Body of pancreas (tissue), 4 donors: ENCODE measurements around the gene HOXD10. TPM values are rescaled to one million over a fixed set of nuclear protein-coding genes. Genes with fewer than 3 reads are reported as not detected.

Source experiments
- ATAC-seq: fragments of 150-250 bp; one replicate; pipeline ENCODE4 v1.9.1; 2016
- DNase-seq, 4 donors: peaks; one replicate each; pipeline ENCODE4 v3.0.0-alpha.2; 2019
- H3K27ac ChIP-seq, 4 donors: fragments of 200-600 bp; sonication (generic); 1 replicate in 3 of 4; 2 replicates in 1 of 4; pipeline versions ENCODE4 v1.5.1 to v1.6.1; 2016 to 2019; ENCODE audit warnings: mild to moderate bottlenecking in 1 of 4, mixed read lengths in 1 of 4, moderate library complexity in 1 of 4
- H3K27me3 ChIP-seq, 2 donors: fragments of 200-600 bp; sonication (generic); one replicate each; pipeline ENCODE4 v1.6.0; 2016; ENCODE audit warnings: mild to moderate bottlenecking in 1 of 2
- H3K36me3 ChIP-seq, 2 donors: fragments of 200-600 bp; sonication (generic); replicated peaks in 1 of 2; 2 replicates each; pipeline ENCODE4 v1.5.1; 2016; ENCODE audit warnings: low read depth in 2 of 2; ENCODE audit not compliant: insufficient read depth in 1 of 2
- H3K4me1 ChIP-seq: fragments of 200-600 bp; sonication (generic); one replicate; pipeline ENCODE4 v1.6.0; 2016
- H3K4me3 ChIP-seq, 2 donors: fragments of 200-600 bp; sonication (generic); 1 replicate in 1 of 2; 2 replicates in 1 of 2; pipeline ENCODE4 v1.5.1; 2016 to 2019
- H3K9me3 ChIP-seq, 3 donors: fragments of 200-600 bp; sonication (generic); 1 replicate in 2 of 3; 2 replicates in 1 of 3; pipeline ENCODE4 v1.5.1; 2016
- POLR2A ChIP-seq, 3 donors: fragments of 450-650 bp; IDR thresholded peaks; one replicate each; pipeline ENCODE4 v1.6.1; 2016; ENCODE audit warnings: antibody characterized with exemption in 3 of 3, mild to moderate bottlenecking in 2 of 3
- WGBS, 2 donors: methylation state at CpG; one replicate each; pipeline ENCODE4 v1.1.5; 2017; 5-methylcytosine and 5-hydroxymethylcytosine counted together
- intact Hi-C: fragments of 100-400 bp; cut with DNase I; formaldehyde crosslinking; loops from one replicate; pipeline ENCODE4 v1.15.1; 2023
- total RNA-seq, 2 donors: library from RNA; depleted of rRNA; stranded (reverse); fragments of >200 nt; gene quantifications; one replicate each; pipeline ENCODE4 v1.1.0, GENCODE V29; 2016
- TF ChIP-seq, protein P1 (sequence below), 7 experiments: fragments of 450-650 bp in 4 of 7; fragments of 200-600 bp in 3 of 7; sonication (generic) in 3 of 7; IDR thresholded peaks; one replicate each; pipeline ENCODE4 v1.5.1; 2016 to 2019; ENCODE audit warnings: antibody characterized with exemption in 7 of 7

HOXD10 gene
- under 1 TPM in 1 of 2 donors, not detected in 1; 0.26 TPM for total RNA-seq

DNA sequence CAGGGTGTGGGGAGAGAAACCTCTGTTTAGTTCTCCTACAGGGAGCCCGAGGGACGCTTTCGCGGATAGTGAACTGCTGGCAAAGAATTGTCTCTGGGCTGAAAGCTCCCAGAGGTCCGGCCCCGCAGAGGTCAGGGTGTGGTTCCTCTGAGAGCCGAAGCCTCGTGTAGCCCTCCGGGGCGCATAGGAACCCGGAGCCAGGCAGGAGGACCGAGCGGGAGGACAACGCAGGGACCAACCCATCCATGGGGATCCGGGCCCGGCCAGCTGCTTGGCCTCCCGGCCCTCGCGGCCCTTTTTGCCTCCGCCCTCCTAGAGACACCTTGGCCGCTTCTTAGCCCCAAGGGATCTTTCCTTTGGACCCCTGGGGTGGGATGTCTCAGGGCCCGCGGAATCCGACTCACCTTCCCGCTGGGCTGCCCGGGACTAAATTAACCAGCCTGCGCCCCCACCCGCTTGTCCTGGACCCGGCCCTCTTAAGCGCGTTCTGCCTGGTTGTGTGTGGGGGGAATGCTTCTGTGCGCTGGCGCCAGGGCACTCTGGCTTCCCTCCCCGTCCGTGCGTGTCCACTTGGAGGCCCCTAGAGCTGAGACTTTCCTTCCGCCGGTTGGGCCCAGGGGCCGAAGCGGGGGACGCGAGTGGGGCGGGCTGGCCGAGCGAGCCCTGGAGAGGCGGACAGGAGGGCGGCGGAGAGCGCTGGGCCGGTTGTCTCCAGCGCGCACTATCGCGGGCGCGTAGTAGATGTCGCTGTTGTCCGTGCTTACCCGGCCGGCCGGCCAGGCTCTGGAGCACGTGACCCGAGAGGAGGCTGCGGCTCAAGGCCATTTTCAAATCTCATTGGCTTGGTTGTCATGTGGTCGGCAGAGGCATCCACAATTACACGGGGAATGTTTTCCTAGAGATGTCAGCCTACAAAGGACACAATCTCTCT, at the start of gene HOXD10:
HOXD10 (plus strand) TSS at position 896 of the 931 bp plus-strand sequence. CDS start 56 bp downstream, outside the sequence.
- intact Hi-C loops: no loop called here
- DNase-seq (no peak), ATAC-seq (no peak)
- H3K4me3 ChIP-seq: no peak within 1 kb of the TSS
- no peak for TF ChIP-seq POLR2A (IDR thresholded peaks at IDR 0.05)
- TF ChIP-seq, protein P1, sequence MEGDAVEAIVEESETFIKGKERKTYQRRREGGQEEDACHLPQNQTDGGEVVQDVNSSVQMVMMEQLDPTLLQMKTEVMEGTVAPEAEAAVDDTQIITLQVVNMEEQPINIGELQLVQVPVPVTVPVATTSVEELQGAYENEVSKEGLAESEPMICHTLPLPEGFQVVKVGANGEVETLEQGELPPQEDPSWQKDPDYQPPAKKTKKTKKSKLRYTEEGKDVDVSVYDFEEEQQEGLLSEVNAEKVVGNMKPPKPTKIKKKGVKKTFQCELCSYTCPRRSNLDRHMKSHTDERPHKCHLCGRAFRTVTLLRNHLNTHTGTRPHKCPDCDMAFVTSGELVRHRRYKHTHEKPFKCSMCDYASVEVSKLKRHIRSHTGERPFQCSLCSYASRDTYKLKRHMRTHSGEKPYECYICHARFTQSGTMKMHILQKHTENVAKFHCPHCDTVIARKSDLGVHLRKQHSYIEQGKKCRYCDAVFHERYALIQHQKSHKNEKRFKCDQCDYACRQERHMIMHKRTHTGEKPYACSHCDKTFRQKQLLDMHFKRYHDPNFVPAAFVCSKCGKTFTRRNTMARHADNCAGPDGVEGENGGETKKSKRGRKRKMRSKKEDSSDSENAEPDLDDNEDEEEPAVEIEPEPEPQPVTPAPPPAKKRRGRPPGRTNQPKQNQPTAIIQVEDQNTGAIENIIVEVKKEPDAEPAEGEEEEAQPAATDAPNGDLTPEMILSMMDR (IDR thresholded peaks at IDR 0.05): no peak
- WGBS, 2 donors: 4 to 9% methylated on average over 37 to 60 of the region's 66 CpGs
- no peaks in the 10 kb centered on the region for H3K9me3 ChIP-seq
- peaks cover 0 to 74% of the 10 kb centered on the region in 2 donors for H3K27me3 ChIP-seq
- H3K27ac ChIP-seq: no peak within 1 kb of the TSS
- H3K36me3 ChIP-seq: no peaks in the 10 kb centered on the region
- peaks cover 4% of the 10 kb centered on the region for H3K4me1 ChIP-seq

DNA sequence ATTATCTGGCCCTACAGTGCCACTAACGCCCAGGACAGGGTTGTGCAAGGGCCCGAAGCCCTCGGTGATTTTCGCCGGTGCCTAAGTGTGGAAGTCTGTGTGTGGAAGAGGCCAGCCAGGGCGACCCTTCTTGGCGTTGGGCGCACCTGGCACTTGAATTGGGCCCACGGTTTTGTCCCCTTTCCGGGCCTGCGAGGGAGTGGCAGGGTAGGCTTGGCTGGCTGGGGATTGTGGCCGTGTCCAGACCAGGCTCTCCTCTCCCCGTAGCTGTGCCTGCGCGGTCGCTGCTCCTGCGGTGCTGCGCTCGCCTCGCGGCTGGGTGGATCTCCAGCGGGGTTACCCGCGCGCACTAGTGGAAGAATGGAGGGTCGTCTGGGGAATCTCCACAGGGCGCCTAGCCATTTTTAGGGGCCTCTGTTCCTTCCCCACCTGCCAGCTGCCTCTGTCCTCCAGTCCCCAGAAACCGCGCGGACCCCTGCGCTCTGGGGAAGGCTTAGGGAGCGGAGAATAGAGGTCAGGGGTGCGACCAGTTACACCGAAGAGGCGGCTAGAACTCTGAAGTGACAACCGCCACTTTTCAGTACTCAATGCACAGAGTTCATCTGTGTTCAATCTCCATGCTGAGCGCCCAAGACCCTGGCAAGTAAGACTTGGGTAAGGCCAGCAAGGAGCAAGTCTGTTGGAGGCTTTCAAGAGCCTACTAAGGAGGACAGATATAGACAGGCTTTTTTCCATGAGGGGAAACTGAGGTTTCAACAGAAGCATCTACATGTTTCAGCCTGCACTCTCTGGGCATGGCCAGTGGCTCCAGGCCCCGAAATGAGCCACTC, 48.8 kb upstream of the HOXD10 start:
- TF ChIP-seq, protein P1 (IDR thresholded peaks at IDR 0.05): no peak
- TF ChIP-seq POLR2A (IDR thresholded peaks at IDR 0.05): no peak
- H3K27ac ChIP-seq: no peak overlapping the region
- H3K4me1 ChIP-seq: peaks cover 26% of the 10 kb centered on the region
- H3K36me3 ChIP-seq: no peaks in the 10 kb centered on the region
- peaks cover 0 to 51% of the 10 kb centered on the region in 2 donors for H3K27me3 ChIP-seq
- no peak for DNase-seq
- peak; percentile 28 for ATAC-seq
- intact Hi-C loops: no loop called here
- no peaks in the 10 kb centered on the region for H3K9me3 ChIP-seq
- no peak overlapping the region for H3K4me3 ChIP-seq
- WGBS, 2 donors: 5 to 6% methylated on average over 25 to 38 of the region's 38 CpGs

DNA sequence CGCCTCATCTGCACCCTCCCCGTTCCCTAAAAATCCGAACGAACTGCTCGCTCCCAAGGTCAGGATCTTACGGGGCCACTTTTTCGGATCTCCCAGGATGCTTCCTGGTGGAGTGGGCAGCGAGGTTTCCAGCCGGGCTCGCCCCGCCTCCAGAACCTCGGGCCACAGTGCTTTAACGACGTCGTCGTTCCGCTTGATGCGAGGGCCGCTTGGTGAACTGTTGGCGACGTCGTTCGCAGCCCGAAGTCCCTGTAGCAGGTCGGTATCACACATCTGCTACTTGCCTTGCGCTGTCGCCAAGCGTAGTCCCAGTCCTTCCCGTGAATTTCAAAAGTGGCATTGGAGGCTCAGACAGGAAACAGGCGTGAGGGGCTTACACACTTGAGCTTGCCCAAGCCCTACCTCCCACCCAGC, 48.2 kb upstream of the HOXD10 start:
- H3K27ac ChIP-seq: no peak overlapping the region
- 3 to 5% methylated on average over 24 to 30 of the region's 30 CpGs for WGBS, 2 donors
- DNase-seq (no peak), ATAC-seq (no peak)
- H3K9me3 ChIP-seq: no peaks in the 10 kb centered on the region
- H3K4me1 ChIP-seq: peaks cover 31% of the 10 kb centered on the region
- no peak for TF ChIP-seq POLR2A (IDR thresholded peaks at IDR 0.05)
- TF ChIP-seq, protein P1 (IDR thresholded peaks at IDR 0.05): no peak
- no peak overlapping the region for H3K4me3 ChIP-seq
- H3K36me3 ChIP-seq: no peaks in the 10 kb centered on the region
- peaks cover 0 to 51% of the 10 kb centered on the region in 2 donors for H3K27me3 ChIP-seq
- intact Hi-C loops: no loop called here

DNA sequence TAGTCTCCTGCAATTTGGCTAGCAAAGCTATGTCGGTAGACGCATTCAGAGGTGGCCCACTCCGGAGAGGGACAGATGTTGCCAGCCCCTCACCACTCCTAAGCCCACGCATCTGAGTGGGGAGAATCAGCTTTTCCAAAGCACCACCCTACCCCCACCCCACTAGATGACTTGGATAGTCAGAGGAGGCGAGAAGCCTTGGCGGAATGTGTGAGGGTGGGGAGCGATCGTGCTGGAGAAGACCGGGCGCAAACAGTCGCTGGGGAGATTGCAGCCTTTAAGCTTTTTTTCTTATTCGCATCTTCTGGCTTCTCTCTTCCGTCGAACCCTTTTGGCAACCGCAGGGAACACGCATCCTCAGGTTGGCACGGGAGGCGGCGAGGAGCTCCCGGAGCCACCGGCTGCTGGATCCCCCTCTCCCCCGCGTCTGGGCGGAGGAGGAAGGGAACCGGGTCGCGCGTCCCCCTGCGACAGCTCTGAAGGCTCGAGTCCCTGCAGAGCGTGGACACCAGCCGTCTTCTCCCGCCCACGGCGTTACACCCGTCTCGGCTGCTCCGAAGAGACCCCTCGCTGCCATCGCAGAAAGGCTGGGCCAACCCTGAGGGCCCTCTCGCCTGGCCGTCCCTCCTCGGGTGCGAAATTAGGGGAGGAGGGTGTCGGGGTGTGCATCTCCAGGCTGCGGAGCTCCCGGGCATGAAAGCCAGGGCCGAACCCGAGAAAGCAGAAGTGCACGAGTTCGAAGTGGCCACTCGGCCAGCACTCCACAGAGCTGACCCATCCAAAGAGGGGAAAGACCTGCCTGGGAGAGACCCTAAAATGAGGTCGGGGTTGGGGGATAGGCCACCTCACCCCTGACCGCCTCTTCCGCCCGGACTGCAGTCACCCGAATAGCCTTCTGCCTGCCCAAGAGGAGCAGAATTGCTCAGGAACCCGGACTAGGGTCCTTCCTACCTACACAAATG, 45.0 kb upstream of the HOXD10 start:
- no peaks in the 10 kb centered on the region for H3K36me3 ChIP-seq
- H3K27me3 ChIP-seq: peaks cover 0 to 54% of the 10 kb centered on the region in 2 donors
- DNase-seq (no peak), ATAC-seq (no peak)
- 4 to 8% methylated on average over 32 to 58 of the region's 58 CpGs for WGBS, 2 donors
- no peak overlapping the region for H3K4me3 ChIP-seq
- TF ChIP-seq, protein P1 (IDR thresholded peaks at IDR 0.05): no peak
- TF ChIP-seq POLR2A (IDR thresholded peaks at IDR 0.05): no peak
- intact Hi-C loops: no loop called here
- no peak overlapping the region for H3K27ac ChIP-seq
- peaks cover 30% of the 10 kb centered on the region for H3K4me1 ChIP-seq
- H3K9me3 ChIP-seq: no peaks in the 10 kb centered on the region
